HG03095 (cell line): ENCODE data around the gene PDLIM7.
"Not testable (repeated sequence)": the region's sequence is repeated elsewhere in the genome, so short reads cannot be mapped to it uniquely, and the experiment has no call there.

Experiments
- ATAC-seq: cut with Tn5 transposase; IDR thresholded peaks from one replicate; pipeline ENCODE4 v1.9.1; 2021; ENCODE audit warnings: moderate library complexity; ENCODE audit not compliant: unreplicated experiment

Gene PDLIM7

DNA sequence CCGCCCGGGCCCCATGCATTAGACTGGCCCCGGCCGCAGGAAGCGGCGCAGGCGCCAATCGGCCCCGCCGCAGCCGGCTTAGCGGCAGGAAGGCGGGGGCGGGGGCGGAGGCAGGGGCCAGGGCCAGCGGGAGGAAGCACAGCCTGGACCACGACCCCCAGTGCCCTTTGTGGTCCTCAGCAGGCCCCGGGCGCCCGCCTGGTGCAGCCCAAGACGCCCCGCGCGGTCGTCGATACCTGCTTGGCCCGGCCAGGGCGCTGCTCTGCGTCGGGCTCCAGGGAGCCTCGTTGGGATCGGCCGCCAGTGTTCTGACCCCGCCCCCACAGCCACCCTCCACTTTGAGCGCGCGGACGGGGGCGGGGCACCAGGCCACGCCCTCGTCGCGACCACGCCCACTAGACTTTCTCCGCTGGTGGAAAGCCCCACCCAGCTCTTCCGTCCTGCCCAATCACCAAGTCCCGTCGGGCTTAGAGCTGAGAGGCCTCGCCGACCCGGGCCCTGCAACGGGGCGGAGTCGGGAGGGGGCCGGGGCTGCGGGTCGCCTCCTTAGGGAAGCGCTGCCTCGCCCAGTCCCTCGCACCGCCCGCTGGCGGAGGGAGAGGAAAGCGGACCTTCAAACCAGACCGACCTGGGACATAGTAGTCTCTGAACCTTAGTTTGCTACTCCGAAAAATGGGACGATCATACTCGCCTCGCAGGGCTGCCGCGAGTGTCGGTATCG lies at the start of gene PDLIM7:
PDLIM7 (minus strand) TSS at position 313 of the 721 bp plus-strand sequence. CDS start 1,092 bp downstream, outside the sequence.
- ATAC-seq, result peak; percentile 70

DNA sequence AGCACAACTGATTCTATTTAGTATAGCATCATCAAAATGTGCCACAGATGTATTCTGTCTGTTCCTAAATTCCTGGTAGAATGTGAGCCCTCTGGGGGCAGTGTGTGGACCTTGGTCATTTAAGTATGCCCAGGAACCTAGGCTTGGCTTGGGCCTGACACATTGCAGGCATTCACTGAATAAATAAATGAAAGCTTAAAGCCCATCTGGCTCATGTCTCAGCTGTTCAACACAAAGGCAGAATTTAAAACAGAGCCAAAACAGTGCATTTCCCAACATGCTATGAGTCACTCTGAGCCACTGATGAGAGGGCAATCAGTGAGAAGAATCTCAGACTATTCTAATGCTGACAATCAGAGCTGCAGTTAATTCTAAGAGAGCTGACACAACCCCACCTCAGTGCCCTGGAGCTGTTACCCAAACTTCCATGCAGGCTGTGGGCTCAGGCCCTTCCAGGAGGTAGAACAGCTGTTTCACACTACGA lies 48.9 kb upstream of the PDLIM7 start:
- ATAC-seq, result no peak

DNA sequence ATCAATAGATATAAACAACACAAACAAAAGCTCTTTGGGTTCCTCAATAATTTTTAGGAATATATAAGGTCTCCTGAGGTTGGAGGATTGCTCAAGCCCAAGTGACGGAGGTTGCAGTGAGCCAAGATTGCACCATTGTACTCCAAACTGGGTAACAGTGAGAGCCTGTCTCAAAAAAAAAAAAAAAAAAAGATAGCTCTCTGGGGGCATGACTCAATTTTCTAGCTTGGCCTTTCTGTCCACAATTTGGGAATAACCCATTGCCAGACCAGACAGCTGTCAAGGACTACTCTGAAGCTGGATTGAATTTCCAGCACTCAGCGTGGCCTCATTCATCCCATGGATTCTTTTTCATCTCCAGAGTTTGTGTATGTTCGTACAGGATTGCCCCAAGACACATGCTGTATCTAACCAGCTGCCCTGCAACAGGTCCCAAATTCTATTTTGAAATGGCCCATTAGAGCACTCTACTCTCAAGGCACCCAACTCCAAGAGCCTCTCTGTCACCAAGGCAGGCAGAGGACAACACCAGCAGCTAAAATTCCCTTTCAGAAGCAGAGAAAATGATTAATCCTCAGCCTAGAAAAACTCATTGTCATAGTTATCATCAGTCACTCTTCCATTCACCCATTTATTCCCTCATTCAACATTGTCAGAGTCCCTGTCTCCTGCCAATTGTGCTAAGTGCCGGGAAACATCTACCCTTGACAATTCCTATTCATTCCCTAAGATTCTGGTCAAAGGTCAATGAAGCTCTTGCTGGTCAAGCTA lies 48.3 kb upstream of the PDLIM7 start:
- ATAC-seq, result no peak

GRCh38 chr5:177542816-177543465 lies 45.5 kb upstream of the PDLIM7 start:
- ATAC-seq, result no peak

DNA sequence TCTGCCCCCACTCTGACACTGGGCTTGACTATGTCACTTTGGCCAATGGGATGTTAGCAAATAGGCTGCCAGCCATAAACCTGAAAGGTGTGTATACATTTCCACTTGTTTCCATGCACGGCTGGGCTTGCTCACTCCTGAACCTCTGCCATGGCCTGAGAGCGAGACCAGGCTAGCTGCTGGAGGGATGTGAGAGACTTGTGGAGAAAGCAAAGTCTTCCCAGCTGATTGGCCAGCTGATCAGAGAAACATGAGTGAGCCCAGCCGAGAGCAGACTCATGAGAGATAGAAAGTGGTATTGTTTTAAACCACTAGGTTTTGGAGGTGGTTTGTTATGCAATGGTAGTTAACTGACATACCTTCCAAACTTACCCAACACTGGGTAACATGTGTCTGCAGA lies 43.0 kb upstream of the PDLIM7 start:
- no peak for ATAC-seq

DNA sequence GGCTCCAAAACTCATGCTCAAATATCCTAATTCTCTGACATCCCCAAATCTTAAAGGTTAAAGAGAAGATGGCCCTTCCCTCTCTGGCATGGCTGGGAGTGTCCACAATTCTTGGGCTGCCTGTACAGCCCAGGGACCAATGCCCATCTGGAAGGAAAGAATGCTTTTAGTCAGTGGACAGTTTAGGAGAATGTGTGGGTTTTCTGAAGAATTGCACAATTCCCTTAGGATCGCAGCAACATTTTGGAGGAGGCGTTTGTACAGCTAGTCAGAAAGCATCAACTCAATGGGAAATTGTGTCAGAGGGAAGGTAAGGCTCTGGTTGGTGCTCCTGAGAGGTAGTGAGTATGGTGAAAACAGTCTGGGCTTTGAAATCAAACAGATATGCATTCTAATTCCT lies 42.0 kb upstream of the PDLIM7 start:
- no peak for ATAC-seq

DNA sequence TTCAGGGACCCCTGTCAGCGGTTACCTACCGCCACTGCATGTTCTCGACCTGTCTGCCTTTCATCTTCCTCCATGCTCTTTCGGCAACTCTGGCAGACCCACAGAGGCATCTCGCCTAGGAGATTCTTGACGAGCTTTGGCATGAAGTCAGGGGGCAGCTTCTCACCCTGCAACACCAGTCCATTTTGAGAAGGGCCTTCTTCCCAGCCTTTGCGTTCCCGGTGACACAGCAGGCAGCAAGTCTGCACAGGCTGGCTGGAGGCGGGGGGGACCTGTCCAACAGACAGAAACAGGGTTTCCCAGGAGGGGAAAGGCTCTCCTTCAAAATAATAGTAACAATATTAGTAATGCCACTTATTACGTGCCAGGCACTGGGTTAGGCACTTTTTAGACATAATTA lies 41.5 kb upstream of the PDLIM7 start:
- ATAC-seq, result no peak

GRCh38 chr5:177537389-177538361 lies 40.3 kb upstream of the PDLIM7 start:
- ATAC-seq, result no peak

DNA sequence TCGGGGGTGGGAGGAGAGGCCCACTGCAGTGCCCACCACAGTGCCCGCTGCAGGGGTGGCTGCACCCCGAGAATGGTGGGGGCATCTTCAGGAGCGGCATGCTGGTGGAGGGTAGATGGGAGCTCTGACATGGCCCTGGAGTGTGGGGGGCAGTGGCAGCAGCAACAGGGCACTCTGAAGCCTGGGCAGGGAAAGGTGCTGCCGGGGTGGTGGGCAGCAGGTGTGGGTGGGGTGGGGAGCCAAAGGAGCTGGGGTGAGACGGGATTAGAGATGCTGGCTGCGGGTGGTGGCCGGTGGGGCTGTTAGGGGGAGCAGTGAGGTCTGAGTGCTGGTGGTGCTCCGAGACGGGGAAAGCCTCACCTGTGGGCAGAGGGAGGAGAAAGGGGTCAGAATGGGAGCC lies 39.0 kb upstream of the PDLIM7 start:
- no peak for ATAC-seq

DNA sequence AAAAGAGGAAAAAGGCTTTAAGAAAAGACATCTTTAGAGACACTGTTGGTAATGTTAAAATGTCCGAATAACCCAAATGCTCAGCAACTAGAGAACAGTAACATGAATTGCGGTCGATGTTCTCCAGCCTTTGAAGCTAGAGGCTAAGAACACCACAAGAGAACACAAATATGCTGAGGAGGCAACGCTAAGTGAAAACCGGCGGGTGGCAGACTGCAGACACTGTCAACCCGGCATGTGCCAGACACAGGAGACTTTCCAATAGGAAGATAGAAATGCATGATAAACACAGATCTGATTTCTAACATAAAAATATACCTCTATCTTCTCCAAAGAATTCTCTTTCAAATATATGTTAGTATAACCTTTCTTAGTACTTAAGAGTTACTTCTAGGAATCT lies 37.7 kb upstream of the PDLIM7 start:
- ATAC-seq, result no peak

DNA sequence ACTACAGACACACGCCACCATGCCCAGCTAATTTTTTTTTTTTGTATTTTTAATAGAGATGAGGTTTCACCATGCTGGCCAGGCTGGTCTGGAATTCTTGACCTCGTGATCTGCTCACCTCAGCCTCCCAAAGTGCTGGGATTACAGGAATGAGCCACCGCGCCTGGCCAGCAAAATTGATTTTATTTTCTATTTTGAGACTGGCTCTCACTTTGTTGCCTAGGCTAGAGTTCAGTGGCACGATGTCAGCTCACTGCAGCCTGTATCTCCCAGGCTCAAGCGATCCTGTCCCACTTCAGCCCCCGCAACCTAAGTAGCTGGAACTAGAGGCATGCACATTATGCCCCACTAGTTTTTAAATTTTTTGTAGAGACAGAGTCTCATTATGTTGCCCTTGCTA lies 37.0 kb upstream of the PDLIM7 start:
- ATAC-seq, result not testable (repeated sequence)

DNA sequence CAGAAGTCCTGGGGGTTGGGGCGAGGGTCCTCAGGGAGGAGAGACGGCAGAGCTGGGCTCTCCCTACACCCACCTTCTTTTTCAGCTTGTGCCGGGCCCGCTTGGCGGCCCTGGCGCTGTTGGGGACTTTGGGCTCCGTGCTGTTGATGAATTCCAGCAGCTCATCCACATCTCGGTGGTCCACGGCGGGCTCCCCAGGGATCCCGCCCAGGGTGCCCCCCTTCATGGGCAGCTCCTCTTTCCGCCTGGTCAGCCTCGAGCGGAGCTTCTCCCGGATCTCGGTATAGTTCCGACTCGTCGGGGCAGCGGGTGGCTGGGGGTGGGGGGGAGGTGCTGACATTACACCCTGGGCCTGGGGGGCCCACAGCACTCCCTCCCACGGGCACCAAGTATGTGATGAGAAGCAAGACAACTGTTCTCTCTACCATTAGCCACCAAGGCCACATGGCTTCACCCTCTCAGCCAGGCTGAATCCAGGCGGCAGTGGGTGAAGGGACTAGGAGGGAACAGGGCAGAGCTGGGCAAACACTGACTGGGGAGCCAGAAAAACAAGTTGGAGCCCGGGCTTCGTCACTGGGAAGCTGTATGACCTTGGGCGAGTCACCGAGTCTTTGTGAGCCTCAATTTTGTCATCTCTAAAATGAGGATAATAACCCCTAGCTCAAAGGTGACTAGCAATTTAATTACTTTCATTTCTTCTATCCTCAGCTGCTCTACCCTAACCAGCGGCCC lies 34.0 kb upstream of the PDLIM7 start:
- no peak for ATAC-seq

- no peak for ATAC-seq
Measured at GRCh38 chr5:177530638-177531037, 33.2 kb upstream of the PDLIM7 start.

GRCh38 chr5:177529247-177530203 lies 32.1 kb upstream of the PDLIM7 start:
- no peak for ATAC-seq

- ATAC-seq, result no peak
Measured at GRCh38 chr5:177528631-177529030, 31.2 kb upstream of the PDLIM7 start.

- no peak for ATAC-seq
Measured at GRCh38 chr5:177527595-177527994, 30.2 kb upstream of the PDLIM7 start.

GRCh38 chr5:177526791-177527190 lies 29.4 kb upstream of the PDLIM7 start:
- no peak for ATAC-seq

DNA sequence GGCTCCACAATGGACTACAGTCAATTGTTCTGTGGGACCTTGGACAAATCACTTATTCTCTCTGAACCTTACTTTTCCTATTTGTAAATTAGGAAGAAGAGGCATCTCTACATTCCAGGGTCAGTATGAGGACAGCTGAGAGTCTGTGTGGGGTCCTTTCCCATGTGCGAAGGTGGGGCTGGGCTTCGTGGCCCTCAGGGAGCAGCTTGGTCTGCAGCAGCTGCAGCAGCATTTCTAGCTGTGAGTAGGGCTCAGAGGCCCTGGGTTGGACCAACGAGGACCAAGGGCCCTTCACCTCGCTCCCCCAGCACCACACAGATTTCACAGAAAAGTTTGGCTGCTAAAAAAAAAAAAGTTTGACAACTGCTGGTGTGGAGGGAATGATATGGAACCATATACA lies 28.8 kb upstream of the PDLIM7 start:
- ATAC-seq, result no peak
